ENCODE measurements around the gene KDM4C. TPM values are rescaled to one million over a fixed set of nuclear protein-coding genes. Genes with fewer than 3 reads are reported as not detected.

The KDM4C gene
- total and polyA plus RNA-seq, 2 of the 13 experiments (the other 11 are each of a cell fraction or from before 2014, with no cell fraction given) = 19.4 to 23.6 TPM

- POLR2A ChIA-PET = no interaction called here
- in situ Hi-C loops (cut with HindIII; ENCODE audit: extremely low pct_ligation_motif_present, low pct_unique_long_range_greater_than_20kb) (loop anchor here (25.0 kb wide), 2 partner anchors 270 to 620 kb away; no protein-coding TSS in a partner anchor), intact Hi-C loops (cut with micrococcal nuclease; ENCODE audit: unreplicated experiment) (loop anchor here (10.0 kb wide), 1 partner anchor 58 kb away; no protein-coding TSS in a partner anchor)
- FAIRE-seq = no peak
- Histone ChIP-seq H3K4me1 (ENCODE audit: insufficient read depth, low read length) (0 out of 2 replicates have a peak, but pooled peaks cover 17% of the 10 kb centered on the region), H3K27ac (ENCODE audit: extremely low read length, insufficient read depth, low read length) (no peak overlapping the region), H3K27me3 (ENCODE audit: control insufficient read depth in 1 of 2, insufficient read depth in 2 of 2, low read length in 2 of 2) (no peaks in the 10 kb centered on the region; a peak in 1 of 5 replicates), H4K20me1 (ENCODE audit: insufficient read depth, low read length) (no peaks in the 10 kb centered on the region), H3K36me3 (replicated peaks in 1 of 2; ENCODE audit: control insufficient read depth in 1 of 2, insufficient read depth in 2 of 2, low read length in 2 of 2) (peaks cover 2 to 6% of the 10 kb centered on the region in 2 experiments; a peak in 2 of 5 replicates), H3K9me3 (ENCODE audit: low read length) (no peaks in the 10 kb centered on the region), H3K9ac (ENCODE audit: insufficient read depth, low read depth, low read length) (no peak overlapping the region), H2AFZ (ENCODE audit: low read length) (no peak overlapping the region), H3K4me3 (replicated peaks in 1 of 3; ENCODE audit: insufficient read depth in 1 of 3, low read depth in 2 of 3, low read length in 3 of 3) (no peak overlapping the region), H3K4me2 (ENCODE audit: low read depth, low read length) (no peak overlapping the region), H3K79me2 (ENCODE audit: insufficient read depth, low read length) (peaks cover under 1% of the 10 kb centered on the region)
- BruUV-seq (replicated peaks) = no TSS peak
- CTCF ChIA-PET (ENCODE audit: low intra/inter-chr PET ratio, low total read pairs) = no interaction called here
- TF ChIP-seq ZBTB39 (CRISPR knock-in tag; IDR thresholded peaks at IDR 0.05) (no peak), TRIM22 (IDR thresholded peaks at IDR 0.05) (no peak), ZBTB43 (CRISPR knock-in tag; conservative IDR thresholded peaks at IDR 0.05) (no peak), AFF4 (CRISPR knock-in tag; IDR thresholded peaks at IDR 0.05) (no peak), DDIT3 (CRISPR knock-in tag; IDR thresholded peaks at IDR 0.05) (no peak), ATAD3A (CRISPR knock-in tag; IDR thresholded peaks at IDR 0.05) (no peak), MBD4 (IDR thresholded peaks at IDR 0.05; ENCODE audit: borderline replicate concordance, low read length) (no peak), SATB2 (CRISPR knock-in tag; IDR thresholded peaks at IDR 0.05) (no peak), GMEB2 (CRISPR knock-in tag; IDR thresholded peaks at IDR 0.05; ENCODE audit: low read depth) (no peak), NFE2 (CRISPR knock-in tag; IDR thresholded peaks at IDR 0.05) (no peak)
- DNase-seq (ENCODE audit: low spot score) = no peak
- ATAC-seq = no peak
Observed at GRCh38 chr9:6917162-6917561, 159.4 kb downstream of the KDM4C start.
